ENCODE measurements around the gene CYB5R3. TPM values are rescaled to one million over a fixed set of nuclear protein-coding genes. Genes with fewer than 3 reads are reported as not detected.
"Not testable (repeated sequence)": the region's sequence is repeated elsewhere in the genome, so short reads cannot be mapped to it uniquely, and the experiment has no call there.

Gene CYB5R3
- total RNA-seq, 1 experiment from 2014 or later = 87.8 TPM

GRCh38 chr22:42678894-42679293, 29.7 kb upstream of the CYB5R3 start:
- DNase-seq (ENCODE audit: low spot score) = no peak

DNA sequence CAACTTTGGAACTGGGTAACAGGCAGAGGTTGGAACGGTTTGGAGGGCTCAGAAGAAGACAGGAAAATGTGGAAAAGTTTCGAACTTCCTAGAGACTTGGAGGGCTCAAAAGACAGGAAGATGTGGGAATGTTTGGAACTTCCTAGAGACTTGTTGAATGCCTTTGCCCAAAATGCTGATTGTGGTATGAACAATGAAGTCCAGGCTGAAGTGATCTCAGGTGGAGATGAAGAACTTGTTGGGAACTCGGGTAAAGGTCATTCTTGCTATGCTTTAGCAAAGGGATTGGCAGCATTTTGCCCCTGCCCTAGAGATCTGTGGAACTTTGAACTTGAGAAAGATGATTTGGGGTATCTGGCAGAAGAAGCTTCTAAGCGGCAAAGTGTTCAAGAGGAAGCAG, 28.7 kb upstream of the CYB5R3 start:
- DNase-seq (ENCODE audit: low spot score) = not testable (repeated sequence)

DNA sequence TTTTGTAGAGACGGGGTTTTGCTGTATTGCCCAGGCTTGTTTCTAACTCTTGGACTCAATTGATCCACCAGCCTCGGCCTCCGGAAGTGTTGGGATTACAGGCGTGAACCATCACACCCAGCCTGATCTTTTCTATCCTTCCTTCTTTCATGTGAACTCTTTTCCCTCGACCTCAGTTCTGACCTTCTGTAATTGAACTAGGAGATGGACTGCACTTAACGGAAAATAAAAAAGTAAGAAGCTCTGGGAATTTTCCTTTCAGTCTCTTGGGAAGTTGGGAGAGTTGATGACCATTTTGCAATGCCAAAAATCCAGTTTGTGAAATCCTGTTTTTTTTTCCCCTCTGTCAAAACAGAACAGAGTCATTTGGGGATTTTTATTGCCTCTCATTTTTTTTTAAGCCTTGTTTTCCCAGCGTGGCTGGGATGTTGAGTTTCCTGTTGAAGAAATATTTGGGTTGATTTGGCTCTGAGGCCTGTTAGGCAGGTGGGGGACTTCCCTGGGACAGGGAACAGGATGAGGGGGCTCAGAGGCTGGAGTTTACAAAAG, 26.9 kb upstream of the CYB5R3 start:
- no peak for DNase-seq (ENCODE audit: low spot score)

DNA sequence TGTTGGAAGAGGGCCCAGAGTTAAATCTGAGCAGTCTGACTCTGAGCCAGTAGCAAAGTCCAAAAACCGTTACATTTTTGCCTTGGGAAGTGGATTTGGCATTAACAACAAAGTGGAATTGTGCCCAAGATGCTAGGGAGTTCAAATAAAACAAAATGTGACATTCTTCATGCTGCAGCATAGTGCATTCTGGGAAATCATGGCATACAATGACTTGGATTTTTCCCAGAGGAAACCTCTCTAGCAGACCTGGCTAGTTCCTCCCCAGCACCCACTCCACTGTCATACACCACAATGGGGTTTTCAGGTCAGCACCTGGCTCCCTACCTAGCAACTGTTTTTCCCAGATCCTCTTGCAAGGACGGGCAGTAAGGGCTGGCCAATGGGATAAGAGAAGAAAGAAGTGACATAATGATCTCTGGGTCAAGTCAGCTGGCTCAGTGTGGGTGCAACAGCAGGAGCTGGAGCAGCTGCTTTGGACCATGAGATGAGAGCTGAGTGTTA, 24.8 kb upstream of the CYB5R3 start:
- no peak for DNase-seq (ENCODE audit: low spot score)

DNA sequence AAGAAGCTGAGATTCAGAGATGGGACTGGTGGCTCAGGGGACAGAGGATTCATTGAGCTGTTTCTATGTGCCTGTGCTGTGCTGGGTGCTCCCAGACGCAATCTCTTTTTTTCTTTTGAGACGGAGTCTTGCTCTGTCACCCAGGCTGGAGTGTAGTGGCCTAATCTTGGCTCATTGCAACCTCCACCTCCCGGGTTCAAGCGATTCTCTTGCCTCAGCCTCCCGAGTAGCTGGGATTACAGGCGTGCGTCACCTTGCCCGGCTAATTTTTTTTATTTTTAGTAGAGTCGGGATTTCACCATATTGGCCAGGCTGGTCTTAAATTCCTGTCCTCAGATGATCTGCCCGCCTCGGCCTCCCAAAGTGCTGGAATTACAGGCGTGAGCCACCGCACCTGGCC, 23.9 kb upstream of the CYB5R3 start:
- DNase-seq (ENCODE audit: low spot score) = not testable (repeated sequence)

DNA sequence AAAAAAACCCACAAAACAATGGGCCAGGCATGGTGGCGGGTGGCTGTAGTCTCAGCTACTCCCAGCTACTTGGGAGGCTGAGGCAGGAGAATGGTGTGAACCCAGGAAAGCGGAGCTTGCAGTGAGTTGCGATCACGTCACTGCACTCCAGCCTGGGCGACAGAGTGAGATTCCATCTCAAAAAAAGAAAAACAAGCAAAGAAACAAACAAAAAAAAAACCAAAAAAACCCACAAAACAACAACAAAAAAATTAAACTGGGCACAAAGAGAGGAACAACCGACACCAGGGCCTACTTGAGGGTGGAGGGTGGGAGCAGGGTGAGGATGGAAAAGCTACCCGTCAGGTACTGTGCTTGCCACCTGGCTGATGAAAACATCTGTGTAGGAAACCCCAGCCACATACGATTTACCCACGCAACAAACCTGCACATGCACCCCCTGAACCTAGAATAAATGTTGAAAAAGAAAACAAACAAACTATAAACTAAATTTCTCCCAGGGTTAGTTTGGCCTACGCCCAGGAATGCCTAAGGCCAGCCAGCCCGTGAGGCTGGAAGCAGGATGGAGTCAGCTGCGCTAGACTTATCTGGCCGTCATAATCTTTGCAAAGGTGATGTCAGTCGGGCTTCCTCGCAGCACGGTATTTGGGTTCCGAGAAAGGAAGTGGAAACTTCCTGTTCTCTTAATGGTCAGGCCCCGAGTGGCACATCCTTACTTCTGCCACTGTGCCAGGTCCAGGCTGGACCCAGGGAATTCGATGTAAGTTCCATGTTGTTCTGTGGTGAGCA, 21.9 kb upstream of the CYB5R3 start:
- DNase-seq (ENCODE audit: low spot score) = no peak

GRCh38 chr22:42670046-42670445, 20.9 kb upstream of the CYB5R3 start:
- DNase-seq (ENCODE audit: low spot score) = no peak

DNA sequence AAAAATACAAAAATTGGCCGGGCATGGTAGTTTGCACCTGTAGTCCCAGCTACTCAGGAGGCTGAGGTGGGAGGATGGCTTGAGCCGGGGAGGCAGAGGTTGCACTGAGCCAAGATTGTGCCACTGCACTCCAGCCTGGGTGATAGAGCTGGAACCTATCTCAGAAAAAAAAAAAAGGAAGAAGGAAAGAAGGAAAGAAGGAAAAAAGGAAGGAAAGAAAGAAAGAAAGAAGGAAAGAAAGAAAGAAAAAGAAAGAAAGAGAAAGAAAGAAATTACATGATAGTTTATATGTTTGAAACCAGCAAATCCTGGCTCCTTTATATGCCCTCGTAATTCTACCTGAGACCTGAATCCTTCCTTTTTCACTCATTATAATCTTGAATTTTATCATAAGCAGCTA, 17.2 kb upstream of the CYB5R3 start:
- DNase-seq (ENCODE audit: low spot score) = not testable (repeated sequence)

- DNase-seq (ENCODE audit: low spot score) = no peak
Observed at GRCh38 chr22:42664976-42665831, 16.0 kb upstream of the CYB5R3 start.

- peak; percentile 56 for DNase-seq (ENCODE audit: low spot score)
Observed at GRCh38 chr22:42661985-42662831, 13.0 kb upstream of the CYB5R3 start.

GRCh38 chr22:42656578-42656977, 7.4 kb upstream of the CYB5R3 start:
- DNase-seq (ENCODE audit: low spot score) = no peak

- DNase-seq (ENCODE audit: low spot score) = no peak
Observed at GRCh38 chr22:42655693-42656092, 6.5 kb upstream of the CYB5R3 start.

DNA sequence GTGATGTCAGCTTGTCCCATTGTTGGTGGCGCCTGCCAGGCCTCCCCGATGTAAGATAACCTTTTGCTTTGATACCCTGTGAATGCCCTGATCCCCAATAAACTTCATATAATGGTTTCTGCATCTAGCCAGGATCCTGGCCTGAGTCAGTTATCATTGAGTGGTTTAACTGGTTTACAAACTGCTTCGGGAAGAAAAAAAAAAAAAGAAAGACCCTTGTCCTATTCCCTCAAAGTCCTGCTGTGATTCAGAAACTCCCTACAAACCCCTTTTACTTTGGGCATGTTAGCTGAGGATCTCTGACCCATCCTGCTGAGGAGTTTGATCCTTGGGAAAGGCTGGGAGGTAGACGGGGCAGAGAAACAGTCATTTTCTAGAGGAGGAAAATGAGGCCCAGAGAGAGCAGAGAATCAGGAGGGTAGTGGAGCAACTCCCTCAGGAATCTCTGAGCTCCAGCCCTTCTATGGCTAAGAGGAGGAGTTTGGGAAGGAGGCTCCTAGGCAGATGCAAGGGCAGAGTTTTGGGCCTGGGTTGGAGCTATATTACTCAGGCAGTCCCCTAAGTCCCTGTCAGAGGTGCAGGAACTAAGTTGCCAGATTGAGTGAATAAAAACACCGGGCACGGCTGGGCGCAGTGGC, 5.4 kb upstream of the CYB5R3 start:
- DNase-seq (ENCODE audit: low spot score) = no peak

GRCh38 chr22:42653999-42654398, 4.8 kb upstream of the CYB5R3 start:
- DNase-seq (ENCODE audit: low spot score) = no peak

DNA sequence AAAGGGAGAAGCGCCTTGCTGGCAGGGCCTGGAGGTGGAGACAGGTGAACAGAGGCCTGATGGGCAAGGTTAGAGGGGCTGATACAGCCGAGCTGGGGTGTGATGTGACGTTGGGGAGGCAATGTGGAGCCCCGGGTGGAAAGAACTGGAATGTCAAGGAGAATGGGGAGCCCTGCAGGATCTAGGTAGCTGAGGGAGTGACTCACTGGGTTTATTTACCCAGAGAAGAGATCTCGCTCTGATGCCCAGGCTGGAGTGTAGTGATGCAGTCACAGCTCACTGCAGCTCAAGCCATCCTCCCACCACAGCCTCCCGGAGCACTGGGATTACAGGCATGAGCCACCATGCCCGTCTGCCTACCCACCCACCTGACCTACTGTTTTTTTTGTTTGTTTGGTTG, 1.9 kb upstream of the CYB5R3 start:
- DNase-seq (ENCODE audit: low spot score) = peak; percentile 25

DNA sequence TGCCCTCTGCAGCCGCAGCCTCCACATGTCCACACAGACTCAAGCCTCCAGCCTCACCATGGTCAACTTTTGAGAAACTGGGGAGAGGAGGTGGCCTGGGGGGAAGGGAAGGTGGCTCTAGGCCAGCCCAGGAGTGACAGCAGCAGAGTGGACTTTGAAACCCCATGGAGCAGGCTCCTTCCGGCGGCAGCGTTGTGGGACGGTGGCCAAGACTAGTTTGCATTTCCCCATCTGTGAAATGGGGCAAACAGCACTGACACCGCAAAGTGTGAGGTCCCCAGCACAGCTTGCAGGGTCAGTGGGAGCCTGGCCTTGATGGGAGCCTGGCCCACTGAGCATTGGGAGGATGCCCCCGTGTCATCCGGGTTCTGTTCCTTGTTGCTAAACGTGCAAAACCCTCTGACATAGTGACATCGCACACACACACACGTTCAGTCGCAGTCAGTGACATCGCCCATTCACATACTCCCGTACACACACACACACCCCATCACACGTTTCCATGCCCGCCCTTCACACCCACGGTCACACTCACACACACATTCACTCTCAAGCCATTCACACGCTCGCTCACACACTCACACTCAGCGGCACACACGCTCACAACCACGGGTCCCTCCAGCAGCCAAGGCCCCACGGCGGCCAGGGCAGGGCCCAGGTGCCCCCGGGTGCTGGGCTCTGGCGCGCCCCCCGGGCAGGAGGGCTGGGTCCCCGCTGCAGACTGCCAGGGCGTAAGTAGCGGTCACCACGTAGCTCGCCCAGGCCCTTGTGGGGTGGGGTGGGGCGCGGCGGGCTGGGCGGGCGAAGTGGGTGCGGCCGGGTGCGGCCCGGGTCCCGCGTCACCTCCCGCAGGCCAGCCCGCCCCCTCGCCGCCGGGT, 585 bp downstream of the CYB5R3 start:
- peak; percentile 61 for DNase-seq (ENCODE audit: low spot score)

GRCh38 chr22:42648017-42648367, 1.2 kb downstream of the CYB5R3 start:
- DNase-seq (ENCODE audit: low spot score) = no peak

DNA sequence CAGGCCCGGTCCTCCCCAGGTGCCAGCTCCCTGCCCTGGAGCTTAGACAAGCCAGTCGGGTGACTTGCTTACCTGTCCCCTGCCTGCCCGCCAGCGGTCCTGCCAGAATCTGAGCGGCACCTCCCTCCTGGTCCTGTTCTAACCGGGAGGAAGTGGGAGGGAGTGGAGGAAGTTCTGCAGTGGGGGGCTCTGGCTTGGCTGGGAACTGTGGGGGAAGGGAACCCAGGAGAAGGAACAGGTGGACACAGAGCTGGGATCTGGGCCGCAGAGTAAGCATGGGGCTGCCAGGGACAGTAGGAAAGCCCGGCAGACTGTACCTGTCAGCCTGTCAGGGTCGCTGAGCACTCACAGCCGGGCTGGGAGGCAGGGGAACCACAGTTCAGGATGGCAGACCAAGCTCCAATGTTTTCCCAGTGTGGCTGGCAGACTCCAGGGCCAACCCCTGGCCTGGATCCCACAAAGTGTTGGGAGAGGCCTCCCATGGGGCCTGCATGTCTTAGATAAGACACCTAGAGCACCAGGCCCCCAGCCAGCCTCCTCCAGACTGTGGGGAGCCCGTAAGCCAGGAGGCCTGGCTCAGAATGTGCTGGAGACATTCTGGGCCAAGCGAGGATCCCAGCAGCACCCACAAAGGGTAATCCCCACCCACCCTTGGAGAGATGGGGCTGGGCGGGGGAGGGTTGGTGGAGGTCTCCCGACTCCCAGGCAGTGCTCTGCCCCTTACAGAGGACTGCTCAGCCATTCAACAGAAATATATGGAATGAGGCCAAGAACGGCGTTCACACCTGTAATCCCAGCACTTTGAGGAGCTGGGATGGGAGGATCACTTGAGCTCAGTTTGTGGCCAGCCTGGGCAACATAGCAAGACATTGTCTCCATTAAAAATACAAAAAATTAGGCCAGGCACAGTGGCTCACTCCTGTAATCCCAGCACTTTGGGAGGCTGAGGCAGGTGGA, 2.3 kb downstream of the CYB5R3 start:
- DNase-seq (ENCODE audit: low spot score) = peak; percentile 20
